HG03066 (cell line): ENCODE results near the gene KIAA0930.

ENCODE experiments used
- ATAC-seq: cut with Tn5 transposase; IDR thresholded peaks from one replicate; pipeline ENCODE4 v1.9.1; 2021; ENCODE audit warnings: low read depth; ENCODE audit not compliant: unreplicated experiment

KIAA0930 gene

GRCh38 chr22:45185718-45186514, 54.8 kb downstream of the KIAA0930 start:
- ATAC-seq: no peak

- no peak for ATAC-seq
Observed at GRCh38 chr22:45183974-45184373, 56.7 kb downstream of the KIAA0930 start.

GRCh38 chr22:45181766-45182165, 58.9 kb downstream of the KIAA0930 start:
- ATAC-seq: no peak

GRCh38 chr22:45181240-45181639, 59.5 kb downstream of the KIAA0930 start:
- no peak for ATAC-seq

GRCh38 chr22:45180146-45180679, 60.5 kb downstream of the KIAA0930 start:
- ATAC-seq: no peak

- no peak for ATAC-seq
Observed at GRCh38 chr22:45179276-45180049, 61.2 kb downstream of the KIAA0930 start.

- no peak for ATAC-seq
Observed at GRCh38 chr22:45172881-45173585, 67.7 kb downstream of the KIAA0930 start.

- no peak for ATAC-seq
Observed at GRCh38 chr22:45171830-45172229, 68.9 kb downstream of the KIAA0930 start.

- ATAC-seq: no peak
Observed at GRCh38 chr22:45169591-45170466, 70.9 kb downstream of the KIAA0930 start.

- ATAC-seq: no peak
Observed at GRCh38 chr22:45166932-45167331, 73.8 kb downstream of the KIAA0930 start.

- ATAC-seq: peak; percentile 18
Observed at GRCh38 chr22:45164270-45165088, 76.2 kb downstream of the KIAA0930 start.

- peak; percentile 66 for ATAC-seq
Observed at GRCh38 chr22:45163451-45164269, 77.0 kb downstream of the KIAA0930 start, which contains the start of gene NUP50. TSS of gene NUP50 (plus strand) at chr22:45163925. CDS start at chr22:45168178, 4,253 bp downstream.

GRCh38 chr22:45163099-45163450, 77.6 kb downstream of the KIAA0930 start:
- ATAC-seq: peak; percentile 12

- ATAC-seq: no peak
Observed at GRCh38 chr22:45162531-45162930, 78.2 kb downstream of the KIAA0930 start.

- ATAC-seq: no peak
Observed at GRCh38 chr22:45159652-45160462, 80.8 kb downstream of the KIAA0930 start.

- no peak for ATAC-seq
Observed at GRCh38 chr22:45157907-45158306, 82.8 kb downstream of the KIAA0930 start.

- no peak for ATAC-seq
Observed at GRCh38 chr22:45155050-45155840, 85.4 kb downstream of the KIAA0930 start.
